GM13977 (cell line): ENCODE measurements around the gene ABCD1.
"Not testable (repeated sequence)": the region's sequence is repeated elsewhere in the genome, so short reads cannot be mapped to it uniquely, and the experiment has no call there.

Source experiments
- DNase-seq: peaks from one replicate; pipeline ENCODE4 v3.0.0; 2012; ENCODE audit warnings: low spot score
- CTCF ChIP-seq: IDR thresholded peaks from 2 replicates; pipeline ENCODE4 v1.5.1; 2012; ENCODE audit warnings: mild to moderate bottlenecking, control low read depth; ENCODE audit not compliant: insufficient read depth; ENCODE audit errors: extremely low read depth, missing control alignments
- in situ Hi-C: fragments of 300-500 bp; cut with MboI; formaldehyde crosslinking; loops from one replicate; pipeline ENCODE4 v1.12.0; 2022; ENCODE audit warnings: low sequenced_read_pairs, low pct_unique_long_range_greater_than_20kb, mixed read lengths, inconsistent platforms; ENCODE audit not compliant: unreplicated experiment

The ABCD1 gene

GRCh38 chrX:153696100-153696499 is 28.6 kb upstream of the ABCD1 start:
- no peak for TF ChIP-seq CTCF
- DNase-seq: no peak
- in situ Hi-C loops: no loop called here

- DNase-seq, in situ Hi-C loops: not testable (repeated sequence)
Observed at GRCh38 chrX:153696538-153696937, 28.1 kb upstream of the ABCD1 start.

GRCh38 chrX:153696986-153697722 is 27.5 kb upstream of the ABCD1 start:
- DNase-seq, in situ Hi-C loops: not testable (repeated sequence)

- in situ Hi-C loops: no loop called here
- DNase-seq: no peak
- no peak for TF ChIP-seq CTCF
Observed at GRCh38 chrX:153697924-153698865, 26.5 kb upstream of the ABCD1 start.

GRCh38 chrX:153699210-153699783 is 25.4 kb upstream of the ABCD1 start:
- in situ Hi-C loops, DNase-seq: not testable (repeated sequence)

- in situ Hi-C loops, DNase-seq: not testable (repeated sequence)
Observed at GRCh38 chrX:153699784-153700371, 24.8 kb upstream of the ABCD1 start.

GRCh38 chrX:153700376-153700945 is 24.2 kb upstream of the ABCD1 start:
- DNase-seq: no peak
- in situ Hi-C loops: no loop called here
- no peak for TF ChIP-seq CTCF

- TF ChIP-seq CTCF: no peak
- in situ Hi-C loops: no loop called here
- no peak for DNase-seq
Observed at GRCh38 chrX:153700967-153701366, 23.7 kb upstream of the ABCD1 start.
